ENCODE results near the gene KCNQ1. TPM values are rescaled to one million over a fixed set of nuclear protein-coding genes. Genes with fewer than 3 reads are reported as not detected.

KCNQ1 gene
- total RNA-seq, 1 experiment from 2014 or later: not detected

DNA sequence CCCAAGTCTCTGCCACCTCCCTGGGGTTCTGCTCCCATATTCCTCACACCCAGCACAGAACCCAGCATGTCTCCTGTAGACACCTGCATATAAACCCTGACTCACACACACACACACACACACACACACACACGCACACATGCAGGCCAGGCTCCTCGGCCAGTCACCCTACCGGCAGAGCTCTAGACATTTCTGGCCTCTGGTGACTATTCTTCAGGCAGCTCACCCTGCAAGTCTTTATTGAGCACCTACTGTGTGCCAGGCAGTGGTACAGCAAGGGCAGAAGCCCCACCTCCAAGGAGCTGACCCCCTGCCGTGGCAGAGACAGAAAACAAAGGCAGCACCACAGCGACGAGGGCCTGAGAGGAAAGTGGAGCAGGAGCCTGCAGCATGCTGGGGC is 390.5 kb downstream of the KCNQ1 start:
- no peaks in the 10 kb centered on the region for H3K4me1 ChIP-seq
- DNase-seq: no peak
- 0 out of 2 replicates have a peak, but pooled peaks cover 5% of the 10 kb centered on the region for H3K27me3 ChIP-seq
- H3K9me3 ChIP-seq (replicated peaks): no peaks in the 10 kb centered on the region
- H3K36me3 ChIP-seq: no peaks in the 10 kb centered on the region
- H3K27ac ChIP-seq: no peak overlapping the region
- no peak overlapping the region for H3K4me3 ChIP-seq

- DNase-seq: no peak
- Histone ChIP-seq H3K9me3 (replicated peaks) (no peaks in the 10 kb centered on the region), H3K27me3 (0 out of 2 replicates have a peak, but pooled peaks cover 5% of the 10 kb centered on the region), H3K36me3 (no peaks in the 10 kb centered on the region), H3K4me3 (no peak overlapping the region), H3K27ac (no peak overlapping the region), H3K4me1 (no peaks in the 10 kb centered on the region)
Measured at GRCh38 chr11:2835751-2836150, 390.9 kb downstream of the KCNQ1 start.

DNA sequence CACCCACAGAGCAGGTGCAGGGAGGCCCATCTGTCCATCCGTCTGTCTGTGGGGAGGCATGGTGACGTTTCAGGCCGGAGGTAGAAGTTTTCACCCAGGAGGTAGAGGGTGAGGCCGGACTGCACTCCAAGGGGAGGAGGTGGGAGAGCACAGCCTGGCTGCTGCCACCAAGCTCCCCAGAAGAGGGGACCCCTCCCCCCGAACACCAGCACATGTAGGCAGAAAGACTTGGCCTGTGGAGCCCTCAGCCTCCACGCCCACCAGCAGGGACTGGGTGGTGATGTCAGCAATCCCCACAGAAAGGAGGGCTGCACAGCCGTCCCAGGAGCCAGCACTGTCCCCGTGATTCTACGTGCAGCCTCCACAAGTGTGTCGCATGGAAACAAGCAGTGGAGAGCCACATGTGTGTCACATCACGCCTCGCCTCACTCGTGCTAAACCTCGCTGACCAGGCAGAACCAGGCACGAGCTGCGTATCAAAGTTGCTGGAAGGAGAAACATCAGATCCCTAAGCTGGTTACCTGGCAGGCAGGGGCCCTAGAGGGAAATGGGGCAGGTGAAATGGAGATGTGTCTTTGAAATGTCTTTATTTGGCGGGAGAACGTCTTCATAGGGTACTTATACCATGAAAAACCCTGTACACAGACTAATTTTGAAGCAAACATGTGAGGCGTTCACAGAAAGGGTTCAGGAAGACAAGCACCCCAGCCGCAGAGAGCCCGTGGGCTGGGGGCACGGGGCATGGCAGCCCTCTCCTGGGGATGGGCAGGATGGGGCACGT is 391.7 kb downstream of the KCNQ1 start:
- Histone ChIP-seq H3K4me1 (no peaks in the 10 kb centered on the region), H3K4me3 (no peak overlapping the region), H3K27ac (no peak overlapping the region), H3K9me3 (replicated peaks) (no peaks in the 10 kb centered on the region), H3K27me3 (0 out of 2 replicates have a peak, but pooled peaks cover 5% of the 10 kb centered on the region), H3K36me3 (no peaks in the 10 kb centered on the region)
- DNase-seq: no peak

DNA sequence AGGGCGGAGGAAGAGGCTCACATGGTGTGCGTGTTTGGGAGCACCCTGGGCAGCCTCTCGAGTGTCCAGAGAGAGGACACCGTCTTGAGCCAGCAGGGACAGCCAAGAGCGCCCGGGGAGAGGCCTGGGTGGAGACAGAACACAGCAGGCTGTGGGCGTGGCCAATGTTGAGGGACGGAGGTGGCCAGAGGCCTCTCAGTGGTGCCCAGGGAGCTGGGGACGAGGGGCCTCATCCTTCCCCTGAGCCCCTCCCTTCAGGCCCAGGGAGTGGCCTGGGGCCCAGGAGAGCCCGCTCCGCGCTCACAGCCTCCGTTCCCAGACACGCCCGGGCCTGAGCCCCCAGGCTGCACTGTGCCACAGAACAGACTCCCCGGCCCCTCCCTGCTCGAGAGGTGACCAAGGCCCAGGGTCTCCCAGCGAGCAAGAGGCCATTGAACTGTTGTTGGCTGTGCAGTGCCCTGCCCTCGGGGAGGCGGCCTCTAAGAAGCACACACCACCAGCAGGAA is 392.3 kb downstream of the KCNQ1 start:
- H3K27me3 ChIP-seq: 0 out of 2 replicates have a peak, but pooled peaks cover 5% of the 10 kb centered on the region
- H3K4me1 ChIP-seq: no peaks in the 10 kb centered on the region
- no peak overlapping the region for H3K27ac ChIP-seq

DNA sequence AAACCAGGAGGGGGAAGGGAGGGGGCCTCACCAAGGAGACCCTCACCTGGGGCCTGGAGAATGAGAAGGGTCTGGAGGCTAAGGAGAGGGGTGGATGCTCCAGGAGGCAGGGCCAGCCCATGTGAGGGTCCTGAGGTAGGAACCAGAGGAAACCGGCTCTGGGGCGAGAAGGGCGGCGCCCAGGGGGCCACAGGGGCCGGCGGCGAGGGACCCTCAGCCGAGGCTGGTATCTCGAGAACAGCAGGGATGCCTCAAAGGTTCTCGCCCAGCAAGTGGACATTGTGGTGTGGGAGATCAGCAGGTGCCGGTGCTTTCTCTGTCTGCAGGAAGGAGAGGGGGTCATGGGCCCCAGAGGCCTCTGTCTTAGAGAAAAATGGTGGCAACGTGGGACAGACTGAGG is 392.8 kb downstream of the KCNQ1 start:
- Histone ChIP-seq H3K27ac (no peak overlapping the region), H3K4me3 (no peak overlapping the region), H3K27me3 (0 out of 2 replicates have a peak, but pooled peaks cover 5% of the 10 kb centered on the region), H3K4me1 (no peaks in the 10 kb centered on the region), H3K9me3 (replicated peaks) (no peaks in the 10 kb centered on the region), H3K36me3 (no peaks in the 10 kb centered on the region)
- no peak for DNase-seq

More for the DNA sequence above, 392.3 kb downstream of the KCNQ1 start:
- H3K36me3 ChIP-seq: no peaks in the 10 kb centered on the region
- no peak overlapping the region for H3K4me3 ChIP-seq
- DNase-seq: peak; percentile 72 to 80
- no peaks in the 10 kb centered on the region for H3K9me3 ChIP-seq (replicated peaks)

GRCh38 chr11:2838091-2838490 is 393.3 kb downstream of the KCNQ1 start:
- Histone ChIP-seq H3K36me3 (no peaks in the 10 kb centered on the region), H3K4me3 (no peak overlapping the region), H3K4me1 (no peaks in the 10 kb centered on the region), H3K9me3 (replicated peaks) (no peaks in the 10 kb centered on the region), H3K27me3 (0 out of 2 replicates have a peak, but pooled peaks cover 5% of the 10 kb centered on the region), H3K27ac (no peak overlapping the region)
- no peak for DNase-seq

DNA sequence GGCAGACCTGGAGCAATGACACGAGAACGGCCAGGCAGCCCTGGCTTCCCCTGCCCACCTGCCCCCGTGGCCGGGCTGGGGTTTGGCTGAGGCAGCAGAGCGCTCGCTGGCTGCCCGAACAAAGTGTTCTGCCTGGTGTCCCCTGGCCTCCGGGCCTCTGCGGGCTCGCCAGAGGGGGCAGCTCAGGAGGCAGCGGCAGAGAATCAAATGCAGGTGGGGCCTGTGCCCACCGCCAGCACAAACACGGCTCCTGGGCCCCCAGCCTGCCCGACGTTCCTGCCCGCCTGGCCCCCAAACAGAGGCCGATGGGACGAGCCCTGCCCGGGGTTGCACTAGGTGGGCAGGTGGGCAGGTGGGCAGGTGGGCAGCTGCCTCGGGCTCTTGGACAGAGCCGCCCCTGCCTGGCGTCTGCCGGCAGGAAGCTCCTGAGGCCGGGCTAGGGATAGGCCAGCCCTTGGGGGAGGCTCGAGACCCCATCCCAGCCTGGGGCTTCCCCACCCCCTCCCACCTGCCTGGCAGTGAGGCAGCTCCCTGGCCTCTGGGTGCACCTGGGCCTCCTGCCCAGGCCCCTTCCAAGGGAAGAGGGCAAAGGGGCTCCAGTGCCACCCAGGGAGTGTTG is 394.0 kb downstream of the KCNQ1 start:
- Histone ChIP-seq H3K36me3 (no peaks in the 10 kb centered on the region), H3K4me3 (no peak overlapping the region), H3K9me3 (replicated peaks) (no peaks in the 10 kb centered on the region), H3K27me3 (0 out of 2 replicates have a peak, but pooled peaks cover 5% of the 10 kb centered on the region), H3K4me1 (no peaks in the 10 kb centered on the region), H3K27ac (no peak overlapping the region)
- DNase-seq: no peak

DNA sequence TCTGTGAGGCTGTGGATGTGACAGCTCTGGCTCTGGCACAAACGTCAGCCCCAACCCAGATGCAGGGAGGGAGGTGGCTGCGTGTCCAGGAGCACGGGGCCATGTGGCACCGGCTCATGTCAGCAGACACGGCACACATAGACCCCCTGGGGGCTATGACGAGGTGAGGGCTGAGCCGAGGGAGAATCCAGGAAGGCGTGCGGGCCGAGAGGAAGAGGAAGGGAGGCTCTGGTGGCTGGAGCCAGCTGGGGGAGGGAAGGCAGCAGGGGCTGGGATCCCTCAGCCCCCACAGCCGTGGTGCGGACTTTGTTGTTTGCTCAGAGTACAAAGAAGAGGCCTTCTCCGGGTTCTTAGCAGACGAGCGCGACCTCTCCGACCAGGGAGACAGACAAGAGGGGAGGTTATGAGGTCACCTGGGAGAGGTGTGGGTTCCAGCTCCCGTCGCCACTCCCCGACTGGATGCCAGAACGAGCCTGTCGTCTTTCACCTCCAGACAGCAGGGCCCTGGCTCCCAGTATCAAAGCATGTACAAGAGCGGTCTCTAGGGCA is 394.7 kb downstream of the KCNQ1 start:
- no peak overlapping the region for H3K4me3 ChIP-seq
- H3K27ac ChIP-seq: no peak overlapping the region
- H3K36me3 ChIP-seq: no peaks in the 10 kb centered on the region
- peaks cover 5% of the 10 kb centered on the region; the same call in 1 of the 2 replicates for H3K27me3 ChIP-seq
- H3K9me3 ChIP-seq (replicated peaks): no peaks in the 10 kb centered on the region
- no peak for DNase-seq
- no peaks in the 10 kb centered on the region for H3K4me1 ChIP-seq

GRCh38 chr11:2841411-2842190 is 396.8 kb downstream of the KCNQ1 start:
- Histone ChIP-seq H3K27ac (no peak overlapping the region), H3K4me1 (no peaks in the 10 kb centered on the region), H3K36me3 (no peaks in the 10 kb centered on the region), H3K4me3 (no peak overlapping the region), H3K9me3 (replicated peaks) (no peaks in the 10 kb centered on the region), H3K27me3 (no peaks in the 10 kb centered on the region; the same call in 1 of the 2 replicates)
- DNase-seq: no peak

GRCh38 chr11:2842876-2843275 is 398.1 kb downstream of the KCNQ1 start:
- Histone ChIP-seq H3K27me3 (no peaks in the 10 kb centered on the region; the same call in 1 of the 2 replicates), H3K36me3 (no peaks in the 10 kb centered on the region), H3K4me1 (no peaks in the 10 kb centered on the region), H3K4me3 (no peak overlapping the region), H3K9me3 (replicated peaks) (no peaks in the 10 kb centered on the region), H3K27ac (no peak overlapping the region)
- no peak for DNase-seq

GRCh38 chr11:2843551-2843950 is 398.7 kb downstream of the KCNQ1 start:
- no peaks in the 10 kb centered on the region; the same call in 1 of the 2 replicates for H3K27me3 ChIP-seq
- no peak for DNase-seq
- H3K4me3 ChIP-seq: no peak overlapping the region
- H3K4me1 ChIP-seq: no peaks in the 10 kb centered on the region
- H3K36me3 ChIP-seq: no peaks in the 10 kb centered on the region
- no peak overlapping the region for H3K27ac ChIP-seq
- H3K9me3 ChIP-seq (replicated peaks): no peaks in the 10 kb centered on the region

- no peaks in the 10 kb centered on the region for H3K4me1 ChIP-seq
- no peak overlapping the region for H3K27ac ChIP-seq
- H3K36me3 ChIP-seq: no peaks in the 10 kb centered on the region
- H3K9me3 ChIP-seq (replicated peaks): no peaks in the 10 kb centered on the region
- H3K4me3 ChIP-seq: no peak overlapping the region
- DNase-seq: no peak
- H3K27me3 ChIP-seq: no peaks in the 10 kb centered on the region; the same call in 1 of the 2 replicates
Measured at GRCh38 chr11:2844116-2844842, 399.5 kb downstream of the KCNQ1 start.

DNA sequence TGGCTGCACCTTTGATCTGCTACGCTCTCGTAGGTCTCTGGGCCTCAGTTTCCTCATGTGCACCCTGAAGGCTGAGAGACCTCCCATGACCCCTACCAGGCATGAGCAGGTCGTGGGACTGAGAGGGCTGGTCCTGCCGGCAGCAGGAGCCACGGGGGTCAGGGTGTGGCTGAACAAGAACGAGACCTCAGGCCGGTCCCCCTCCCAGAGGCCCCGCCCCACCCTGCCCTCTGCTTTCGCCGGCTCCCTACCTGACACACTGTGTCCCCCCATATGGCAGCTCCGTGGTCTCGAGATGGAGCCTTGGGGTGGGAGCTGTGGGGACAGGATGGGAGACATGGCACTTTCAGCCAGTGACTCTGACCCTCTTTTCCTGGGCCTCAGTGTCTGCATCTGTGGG is 400.2 kb downstream of the KCNQ1 start:
- Histone ChIP-seq H3K27me3 (no peaks in the 10 kb centered on the region; the same call in 1 of the 2 replicates), H3K36me3 (no peaks in the 10 kb centered on the region), H3K4me1 (no peaks in the 10 kb centered on the region), H3K9me3 (replicated peaks) (no peaks in the 10 kb centered on the region), H3K4me3 (no peak overlapping the region), H3K27ac (no peak overlapping the region)
- DNase-seq: no peak

DNA sequence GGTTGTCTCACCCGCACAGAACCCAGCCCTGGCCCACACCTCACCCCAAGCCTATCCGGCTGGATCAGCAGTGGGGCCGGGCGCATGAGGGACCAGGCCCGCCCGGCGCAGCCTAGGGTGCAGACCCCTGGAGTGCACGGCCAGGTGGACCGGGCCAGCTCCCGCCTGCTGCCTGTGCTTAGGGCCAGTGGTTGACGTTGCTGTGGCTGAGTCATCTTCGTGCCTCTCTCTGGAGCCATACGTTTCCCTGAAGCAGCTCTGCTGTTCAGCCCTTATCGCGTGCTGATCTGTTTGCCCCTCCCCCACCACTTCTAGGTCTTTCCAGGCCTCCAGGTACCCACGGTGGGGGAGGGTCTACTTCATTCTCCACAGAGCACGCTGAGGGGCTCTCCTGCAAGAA is 401.2 kb downstream of the KCNQ1 start:
- no peak for DNase-seq
- Histone ChIP-seq H3K4me1 (no peaks in the 10 kb centered on the region), H3K36me3 (no peaks in the 10 kb centered on the region), H3K4me3 (no peak overlapping the region), H3K27ac (no peak overlapping the region), H3K27me3 (no peaks in the 10 kb centered on the region; the same call in 1 of the 2 replicates), H3K9me3 (replicated peaks) (no peaks in the 10 kb centered on the region)
